GM18907 (cell line): ENCODE results near the gene CALML5.

ENCODE experiments used
- ATAC-seq: cut with Tn5 transposase; IDR thresholded peaks from one replicate; pipeline ENCODE4 v1.9.1; 2021; ENCODE audit warnings: mild to moderate bottlenecking, moderate library complexity; ENCODE audit not compliant: unreplicated experiment

The CALML5 gene

GRCh38 chr10:5533098-5533731 lies 33.8 kb upstream of the CALML5 start:
- no peak for ATAC-seq

- ATAC-seq, result no peak
These were observed 33.3 kb upstream of the CALML5 start for GRCh38 chr10:5532618-5533097.

GRCh38 chr10:5532307-5532605 lies 32.9 kb upstream of the CALML5 start:
- no peak for ATAC-seq

- ATAC-seq, result no peak
These were observed 32.4 kb upstream of the CALML5 start for GRCh38 chr10:5531558-5532306.

GRCh38 chr10:5530846-5531557 lies 31.6 kb upstream of the CALML5 start:
- ATAC-seq, result no peak

- ATAC-seq, result no peak
These were observed 31.0 kb upstream of the CALML5 start for GRCh38 chr10:5530412-5530806.

DNA sequence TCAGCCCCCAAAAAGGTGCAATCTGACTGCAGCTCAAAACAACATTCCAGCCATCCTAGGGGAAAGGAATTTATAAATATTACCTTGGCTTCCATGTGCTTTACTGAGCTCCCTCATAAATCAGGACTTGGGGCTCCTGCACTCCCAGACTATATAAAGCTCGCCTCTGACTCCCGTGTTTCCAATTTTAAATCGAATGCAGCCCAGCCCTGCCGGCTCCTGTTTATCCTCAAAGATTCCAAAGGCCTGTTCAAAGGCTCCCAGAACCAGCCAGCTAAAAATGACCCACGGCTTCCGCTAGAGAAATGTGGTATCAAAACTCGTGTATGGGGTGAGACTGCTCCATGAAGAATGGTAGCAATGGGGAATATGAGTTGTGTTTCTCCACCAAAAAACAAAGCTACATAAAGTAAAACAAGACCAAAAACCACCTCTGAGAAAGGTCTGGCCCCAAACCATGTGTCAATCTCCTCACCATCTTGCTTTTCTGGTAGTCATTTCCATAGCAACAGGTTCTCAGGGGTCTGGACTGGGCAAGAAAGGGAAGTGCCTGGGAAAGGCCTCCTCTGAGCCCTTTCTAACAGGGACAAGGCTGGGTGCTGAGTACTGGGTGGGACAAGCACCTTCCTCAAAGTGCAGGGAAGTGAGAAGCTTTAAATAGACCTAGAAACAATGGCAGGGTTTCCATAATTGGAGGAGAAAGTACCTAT lies 30.5 kb upstream of the CALML5 start:
- ATAC-seq, result no peak

DNA sequence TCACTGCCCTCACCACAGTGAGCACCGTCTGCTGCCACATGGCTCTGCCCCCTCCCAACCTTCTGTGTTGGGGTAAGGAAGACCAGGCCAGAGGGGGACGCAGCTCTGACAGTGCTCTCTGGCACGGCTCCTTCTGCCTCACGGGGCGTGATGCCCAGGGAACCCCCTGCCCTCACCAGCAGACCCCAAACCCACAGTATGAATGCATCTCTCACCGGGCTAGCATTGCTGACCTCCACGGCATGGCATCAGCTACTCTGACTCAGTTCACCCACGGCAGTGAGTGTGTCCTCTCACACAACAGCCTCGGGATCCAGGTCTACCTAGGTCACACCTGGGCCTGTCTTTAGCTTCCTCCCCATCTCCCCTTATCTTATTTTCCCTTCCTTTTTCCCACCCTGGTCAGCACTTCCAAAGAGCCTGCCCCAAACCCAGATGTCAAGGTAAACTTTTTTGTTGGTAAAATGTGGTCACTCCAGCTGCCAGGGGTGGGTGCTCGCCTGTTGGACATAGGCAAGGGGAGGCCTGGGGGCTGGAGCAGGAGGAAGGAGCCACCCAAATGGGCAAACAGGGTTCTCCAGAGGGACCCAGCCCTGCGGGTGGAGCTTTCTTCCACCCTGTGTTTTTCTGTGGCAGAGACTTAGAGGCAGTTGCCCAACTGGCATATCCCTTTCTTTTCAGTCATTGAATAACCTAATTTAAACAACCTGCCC lies 29.8 kb upstream of the CALML5 start:
- no peak for ATAC-seq

GRCh38 chr10:5527332-5528200 lies 28.2 kb upstream of the CALML5 start:
- ATAC-seq, result no peak

- no peak for ATAC-seq
These were observed 27.4 kb upstream of the CALML5 start for GRCh38 chr10:5526691-5527331.

DNA sequence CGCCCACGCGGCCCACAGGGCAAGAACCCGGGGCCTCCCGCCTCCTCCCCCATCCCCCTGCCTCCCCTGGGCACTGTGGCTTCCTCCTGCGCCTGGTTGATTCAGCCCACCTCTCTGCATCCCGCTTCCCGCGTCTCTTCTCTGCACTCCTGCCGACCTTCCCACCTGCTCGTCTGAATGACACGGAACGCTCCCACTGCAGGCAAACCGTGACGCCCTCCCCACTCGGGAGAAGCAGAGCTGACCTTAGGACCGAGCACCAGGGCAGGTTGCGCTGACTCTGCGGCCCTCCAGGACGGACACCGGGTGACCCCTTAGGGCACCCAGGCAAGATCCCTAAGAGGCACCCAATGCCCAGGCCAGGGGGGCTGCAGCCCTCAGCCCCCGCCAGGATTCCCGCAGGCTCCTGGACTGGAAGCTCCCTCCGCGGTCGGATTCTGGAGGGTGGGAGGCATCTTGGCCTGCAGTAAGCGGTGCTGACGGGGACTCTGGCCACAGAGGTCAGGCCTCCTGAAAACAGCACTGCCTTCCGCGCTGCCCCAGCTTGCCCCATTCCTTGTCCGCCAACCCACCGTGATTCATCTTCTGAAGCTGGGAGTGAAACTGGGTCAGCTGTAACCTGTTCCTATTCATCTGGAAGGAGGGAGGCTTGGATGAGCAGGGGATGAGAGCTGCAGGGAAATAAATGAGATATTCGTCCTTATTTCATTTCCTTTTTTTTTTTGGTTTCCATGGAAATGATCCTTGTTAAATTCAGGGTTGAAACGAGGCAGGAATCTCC lies 26.4 kb upstream of the CALML5 start:
- ATAC-seq, result no peak

DNA sequence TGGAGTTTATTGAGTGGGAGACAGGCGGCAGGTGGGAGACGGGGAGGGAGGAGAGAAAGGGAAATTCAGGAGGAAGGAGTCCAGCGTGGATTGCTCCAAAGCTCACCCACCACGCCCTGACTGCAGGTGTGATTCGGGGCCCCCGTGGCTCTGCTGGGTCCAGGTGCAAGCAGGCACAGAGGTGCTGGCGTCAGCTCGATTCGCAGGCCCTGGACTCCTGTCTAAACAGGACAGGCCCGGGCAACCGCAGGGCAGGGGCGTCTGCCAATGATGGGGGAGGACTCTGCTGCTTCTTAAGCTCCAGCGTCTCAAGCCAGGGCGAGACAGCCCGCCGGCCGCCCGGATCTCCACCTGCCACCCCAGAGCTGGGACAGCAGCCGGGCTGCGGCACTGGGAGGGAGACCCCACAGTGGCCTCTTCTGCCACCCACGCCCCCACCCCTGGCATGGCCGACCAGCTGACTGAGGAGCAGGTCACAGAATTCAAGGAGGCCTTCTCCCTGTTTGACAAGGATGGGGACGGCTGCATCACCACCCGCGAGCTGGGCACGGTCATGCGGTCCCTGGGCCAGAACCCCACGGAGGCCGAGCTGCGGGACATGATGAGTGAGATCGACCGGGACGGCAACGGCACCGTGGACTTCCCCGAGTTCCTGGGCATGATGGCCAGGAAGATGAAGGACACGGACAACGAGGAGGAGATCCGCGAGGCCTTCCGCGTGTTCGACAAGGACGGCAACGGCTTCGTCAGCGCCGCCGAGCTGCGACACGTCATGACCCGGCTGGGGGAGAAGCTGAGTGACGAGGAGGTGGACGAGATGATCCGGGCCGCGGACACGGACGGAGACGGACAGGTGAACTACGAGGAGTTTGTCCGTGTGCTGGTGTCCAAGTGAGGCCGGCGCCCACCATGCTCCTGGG lies 25.5 kb upstream of the CALML5 start, which contains the start of gene CALML3:
CALML3 (plus strand) TSS at position 321 of the 920 bp plus-strand sequence; CDS start at position 446, 125 bp downstream.
- no peak for ATAC-seq

DNA sequence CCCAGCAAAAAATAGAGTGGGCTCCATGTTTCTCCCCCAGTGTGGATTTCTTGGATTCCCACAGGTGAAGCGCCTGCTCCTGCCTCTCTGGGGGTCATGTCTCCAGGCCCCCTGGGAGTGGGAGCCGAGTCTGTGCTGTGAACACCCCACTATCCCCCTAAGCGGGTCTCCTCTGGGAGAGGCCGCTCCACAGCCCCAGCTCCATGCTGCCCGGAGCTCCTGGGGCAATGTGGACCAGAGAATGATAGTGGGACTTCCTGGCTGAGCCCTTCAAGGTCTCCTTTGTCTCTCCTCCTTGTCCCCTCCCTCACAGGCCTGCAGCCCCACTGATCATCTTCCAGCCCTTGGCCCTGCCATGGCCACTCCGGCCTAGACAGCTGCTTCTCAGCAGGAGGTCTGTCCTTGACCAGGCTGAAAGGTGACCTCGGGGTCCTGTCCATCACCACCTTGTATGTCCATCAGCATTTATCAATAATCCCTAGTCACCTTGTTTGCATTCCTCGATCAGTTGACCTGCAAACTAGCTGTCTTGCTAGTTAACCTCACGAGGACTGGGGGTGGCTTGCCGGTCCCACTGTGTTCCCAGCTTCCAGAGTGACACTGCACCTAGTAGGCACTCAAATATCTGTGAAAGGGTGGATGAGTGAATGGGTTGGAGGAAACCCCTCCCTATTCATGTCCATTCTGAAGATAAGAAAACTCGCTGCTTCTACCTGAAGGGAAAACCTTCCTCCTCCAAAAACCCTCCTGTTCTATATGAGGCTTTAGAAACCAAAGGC lies 24.6 kb upstream of the CALML5 start:
- ATAC-seq, result no peak

- ATAC-seq, result no peak
These were observed 23.7 kb upstream of the CALML5 start for GRCh38 chr10:5522913-5523560.

DNA sequence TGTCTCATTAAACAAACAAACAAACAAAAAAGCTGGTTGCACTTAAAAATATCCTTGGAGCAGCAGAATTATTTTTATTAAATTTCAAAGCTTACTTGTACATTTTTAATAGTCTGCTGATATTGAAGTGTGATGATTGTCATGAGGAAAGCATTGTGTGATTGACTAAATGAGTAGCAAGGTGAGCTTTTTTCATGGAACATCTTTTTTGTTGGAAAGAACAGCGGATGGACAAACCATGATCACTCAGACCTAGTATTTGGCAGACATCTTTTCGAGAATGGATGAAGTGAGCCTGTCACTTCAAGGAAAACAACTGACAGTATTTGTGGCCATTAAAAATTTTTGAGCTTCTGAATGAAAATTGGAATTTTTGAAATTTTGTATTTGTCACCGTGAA lies 19.7 kb upstream of the CALML5 start:
- no peak for ATAC-seq

DNA sequence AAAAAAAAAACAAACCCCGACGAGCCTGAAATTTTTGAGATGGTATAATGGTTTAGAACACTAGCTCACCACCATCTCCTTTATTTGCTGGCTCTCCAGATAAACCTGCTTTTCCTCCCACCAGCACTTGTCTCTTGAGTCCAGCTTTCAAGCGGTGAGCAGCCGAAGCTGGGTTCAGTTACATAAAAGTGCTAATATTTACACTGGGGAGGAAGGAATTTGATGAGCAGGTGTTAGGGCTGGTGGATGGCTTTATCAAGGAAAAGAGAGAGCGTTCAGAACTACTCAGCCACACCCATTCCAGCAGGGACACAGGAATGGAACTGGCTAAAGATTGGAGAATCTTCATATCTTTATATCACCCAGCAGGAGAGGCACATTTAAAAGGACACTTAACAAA lies 18.8 kb upstream of the CALML5 start:
- ATAC-seq, result no peak
